ENCODE measurements around the gene RTKN. TPM values are rescaled to one million over a fixed set of nuclear protein-coding genes. Genes with fewer than 3 reads are reported as not detected.

The RTKN gene
- total RNA-seq, 5 donors from 2014 or later (not counting 1 experiment from before 2014, with no cell fraction given): 0.93 to 1.7 (median 0.96) TPM; not detected in 1

GRCh38 chr2:74413001-74413698 is 28.6 kb downstream of the RTKN start:
- Histone ChIP-seq H3K27me3 (replicated peaks in 1 of 2; ENCODE audit: control insufficient read depth in 2 of 2, extremely low read depth in 1 of 2, insufficient read depth in 2 of 2, low read length in 1 of 2) (peaks cover 0 to 30% of the 10 kb centered on the region in 2 experiments), H3K27ac (ENCODE audit: low read length) (no peak overlapping the region), H3K36me3 (ENCODE audit: control insufficient read depth in 2 of 2, extremely low read depth in 1 of 2, insufficient read depth in 1 of 2, low read length in 1 of 2) (no peaks in the 10 kb centered on the region), H3K4me3 (ENCODE audit: control insufficient read depth in 1 of 2, extremely low read depth in 1 of 2, low read length in 1 of 2) (no peak overlapping the region), H3K4me1 (ENCODE audit: control insufficient read depth in 1 of 2, extremely low read depth in 1 of 2, insufficient read depth in 2 of 2, low read length in 2 of 2) (peaks cover 3 to 20% of the 10 kb centered on the region in 2 experiments), H3K9me3 (no peaks in the 10 kb centered on the region)
- H3K9me3 Mint-ChIP-seq: no peaks in the 10 kb centered on the region
- peaks cover 3 to 25% of the 10 kb centered on the region in 2 donors for H3K27me3 Mint-ChIP-seq
- H3K4me1 Mint-ChIP-seq: peaks cover 18 to 20% (median 19%) of the 10 kb centered on the region in 3 donors
- WGBS (ENCODE audit: insufficient coverage): 80% methylated on average over 8 of the region's 8 CpGs
- no peaks in the 10 kb centered on the region for H3K36me3 Mint-ChIP-seq
- DNase-seq (no peak), ATAC-seq (replicated peaks in 1 of 4) (no peak)
- ChIA-PET POLR2A (no interaction called here), CTCF (no interaction called here)
- H3K27ac Mint-ChIP-seq: peak overlapping the region in 1 of 2 donors; percentile 1
- peak overlapping the region in 1 of 3 donors; percentile 76 for H3K4me3 Mint-ChIP-seq

- Histone ChIP-seq H3K9me3 (no peaks in the 10 kb centered on the region), H3K27me3 (replicated peaks in 1 of 2; ENCODE audit: control insufficient read depth in 2 of 2, extremely low read depth in 1 of 2, insufficient read depth in 2 of 2, low read length in 1 of 2) (peaks cover 0 to 14% of the 10 kb centered on the region in 2 experiments), H3K36me3 (ENCODE audit: control insufficient read depth in 2 of 2, extremely low read depth in 1 of 2, insufficient read depth in 1 of 2, low read length in 1 of 2) (no peaks in the 10 kb centered on the region), H3K27ac (ENCODE audit: low read length) (no peak overlapping the region), H3K4me3 (ENCODE audit: control insufficient read depth in 1 of 2, extremely low read depth in 1 of 2, low read length in 1 of 2) (no peak overlapping the region), H3K4me1 (ENCODE audit: control insufficient read depth in 1 of 2, extremely low read depth in 1 of 2, insufficient read depth in 2 of 2, low read length in 2 of 2) (no peaks in the 10 kb centered on the region)
- whole genome bisulfite sequencing (ENCODE audit: insufficient coverage): 76% methylated on average over 3 of the region's 5 CpGs
- DNase-seq (no peak), ATAC-seq (replicated peaks in 1 of 4) (no peak)
- Mint-ChIP-seq H3K9me3 (no peaks in the 10 kb centered on the region), H3K4me3 (no peak overlapping the region), H3K27ac (no peak overlapping the region), H3K36me3 (no peaks in the 10 kb centered on the region), H3K4me1 (no peaks in the 10 kb centered on the region), H3K27me3 (peaks cover 4 to 16% of the 10 kb centered on the region in 2 donors)
- ChIA-PET CTCF (no interaction called here), POLR2A (interaction anchor here in 1 of 2 donors (0.5 kb wide), 1 partner anchor 73 kb away, joined by 7 read pairs; no protein-coding TSS in a partner anchor)
Measured at GRCh38 chr2:74407682-74408081, 34.1 kb downstream of the RTKN start.

DNA sequence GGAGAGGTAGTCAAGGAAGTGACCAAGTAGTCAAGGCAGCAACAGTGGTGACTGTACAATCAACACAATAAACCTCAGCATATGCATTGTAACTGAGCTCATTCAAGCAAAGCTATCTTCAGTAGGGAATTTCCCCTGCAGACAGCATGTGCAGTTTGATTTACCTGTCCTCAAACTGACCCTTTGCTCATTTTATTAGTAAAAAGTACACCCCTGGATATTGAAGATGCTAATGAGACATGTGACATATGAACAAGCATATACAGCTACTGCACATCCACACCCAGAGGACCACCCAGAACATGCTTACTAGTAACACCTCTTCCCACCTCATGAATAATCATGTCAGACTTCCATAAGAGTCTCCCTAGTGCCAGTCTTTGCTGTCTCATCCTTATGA is 35.7 kb downstream of the RTKN start:
- H3K4me1 ChIP-seq (ENCODE audit: control insufficient read depth in 1 of 2, extremely low read depth in 1 of 2, insufficient read depth in 2 of 2, low read length in 2 of 2): no peaks in the 10 kb centered on the region
- POLR2A ChIA-PET: no interaction called here
- no peaks in the 10 kb centered on the region for H3K9me3 ChIP-seq
- Mint-ChIP-seq H3K36me3 (no peaks in the 10 kb centered on the region), H3K9me3 (no peaks in the 10 kb centered on the region), H3K4me1 (no peaks in the 10 kb centered on the region), H3K4me3 (no peak overlapping the region), H3K27ac (no peak overlapping the region), H3K27me3 (peaks cover 4 to 10% of the 10 kb centered on the region in 2 donors)
- DNase-seq (no peak), ATAC-seq (replicated peaks in 1 of 4) (no peak)
- H3K36me3 ChIP-seq (ENCODE audit: control insufficient read depth in 2 of 2, extremely low read depth in 1 of 2, insufficient read depth in 1 of 2, low read length in 1 of 2): no peaks in the 10 kb centered on the region
- no peak overlapping the region for H3K4me3 ChIP-seq (ENCODE audit: control insufficient read depth in 1 of 2, extremely low read depth in 1 of 2, low read length in 1 of 2)
- CTCF ChIA-PET: interaction anchor here in 1 of 2 donors (0.5 kb wide), 1 partner anchor 163 kb away, joined by 3 read pairs; no protein-coding TSS in a partner anchor
- H3K27me3 ChIP-seq (replicated peaks in 1 of 2; ENCODE audit: control insufficient read depth in 2 of 2, extremely low read depth in 1 of 2, insufficient read depth in 2 of 2, low read length in 1 of 2): peaks cover 0 to 14% of the 10 kb centered on the region in 2 experiments
- no peak overlapping the region for H3K27ac ChIP-seq (ENCODE audit: low read length)

DNA sequence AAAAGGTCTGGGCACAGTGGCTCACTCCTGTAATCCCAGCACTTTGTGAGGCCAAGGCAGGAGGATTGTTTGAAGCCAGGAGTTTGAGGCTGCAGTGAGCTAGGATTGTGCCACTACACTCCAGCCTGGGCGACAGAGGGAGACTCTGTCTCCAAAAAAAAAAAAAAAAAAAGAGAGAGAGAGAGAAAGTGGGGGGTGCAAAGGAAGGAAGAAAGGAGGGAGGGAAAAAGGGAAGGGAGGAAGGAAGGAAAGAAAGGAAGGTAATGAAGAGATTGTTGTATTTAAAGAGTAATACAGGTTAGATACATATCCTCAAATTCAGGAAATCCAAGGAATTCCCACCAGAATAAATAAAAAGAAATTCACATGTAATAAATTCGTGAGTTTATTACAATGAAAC is 39.8 kb downstream of the RTKN start:
- Mint-ChIP-seq H3K9me3 (no peaks in the 10 kb centered on the region), H3K27ac (no peak overlapping the region), H3K27me3 (peaks cover 0 to 1% of the 10 kb centered on the region in 2 donors), H3K4me1 (peaks cover 0 to 4% (median 3%) of the 10 kb centered on the region in 3 donors), H3K36me3 (no peaks in the 10 kb centered on the region), H3K4me3 (no peak overlapping the region)
- no peaks in the 10 kb centered on the region for H3K9me3 ChIP-seq
- H3K27me3 ChIP-seq (replicated peaks in 1 of 2; ENCODE audit: control insufficient read depth in 2 of 2, extremely low read depth in 1 of 2, insufficient read depth in 2 of 2, low read length in 1 of 2): peaks cover 0 to 5% of the 10 kb centered on the region in 2 experiments
- WGBS (ENCODE audit: insufficient coverage): 71% methylated on average over 1 of the region's 2 CpGs
- no peak for DNase-seq
- POLR2A ChIA-PET: no interaction called here
- H3K4me3 ChIP-seq (ENCODE audit: control insufficient read depth in 1 of 2, extremely low read depth in 1 of 2, low read length in 1 of 2): no peak overlapping the region
- no peaks in the 10 kb centered on the region for H3K36me3 ChIP-seq (ENCODE audit: control insufficient read depth in 2 of 2, extremely low read depth in 1 of 2, insufficient read depth in 1 of 2, low read length in 1 of 2)
- H3K4me1 ChIP-seq (ENCODE audit: control insufficient read depth in 1 of 2, extremely low read depth in 1 of 2, insufficient read depth in 2 of 2, low read length in 2 of 2): no peaks in the 10 kb centered on the region
- no peak for ATAC-seq (replicated peaks in 1 of 4)
- H3K27ac ChIP-seq (ENCODE audit: low read length): no peak overlapping the region
- CTCF ChIA-PET: interaction anchor here (0.6 to 2.5 kb wide), 5 partner anchors 99 to 578 kb away, joined by 3 to 7 read pairs (median 5); partner anchors contain the start of gene MOB1A (in 1 of the 2)

- no peak overlapping the region for H3K4me3 ChIP-seq (ENCODE audit: control insufficient read depth in 1 of 2, extremely low read depth in 1 of 2, low read length in 1 of 2)
- ATAC-seq (replicated peaks in 1 of 4) (peak; percentile 61 to 67 (median 65)), DNase-seq (peak in 2 of 35 experiments; percentile 31 to 62)
- peaks cover 0 to 5% of the 10 kb centered on the region in 2 experiments for H3K27me3 ChIP-seq (replicated peaks in 1 of 2; ENCODE audit: control insufficient read depth in 2 of 2, extremely low read depth in 1 of 2, insufficient read depth in 2 of 2, low read length in 1 of 2)
- H3K9me3 ChIP-seq: no peaks in the 10 kb centered on the region
- H3K36me3 ChIP-seq (ENCODE audit: control insufficient read depth in 2 of 2, extremely low read depth in 1 of 2, insufficient read depth in 1 of 2, low read length in 1 of 2): no peaks in the 10 kb centered on the region
- Mint-ChIP-seq H3K27ac (no peak overlapping the region), H3K9me3 (no peaks in the 10 kb centered on the region), H3K27me3 (peaks cover 0 to 5% of the 10 kb centered on the region in 2 donors), H3K4me1 (peaks cover 0 to 4% (median 3%) of the 10 kb centered on the region in 3 donors), H3K36me3 (no peaks in the 10 kb centered on the region), H3K4me3 (no peak overlapping the region)
- H3K27ac ChIP-seq (ENCODE audit: low read length): no peak overlapping the region
- ChIA-PET CTCF (interaction anchor here (0.9 to 2.5 kb wide), 2 partner anchors 150 kb away, joined by 3 to 7 read pairs; no protein-coding TSS in a partner anchor), POLR2A (no interaction called here)
- H3K4me1 ChIP-seq (ENCODE audit: control insufficient read depth in 1 of 2, extremely low read depth in 1 of 2, insufficient read depth in 2 of 2, low read length in 2 of 2): no peaks in the 10 kb centered on the region
Measured at GRCh38 chr2:74399785-74400184, 42.0 kb downstream of the RTKN start.

DNA sequence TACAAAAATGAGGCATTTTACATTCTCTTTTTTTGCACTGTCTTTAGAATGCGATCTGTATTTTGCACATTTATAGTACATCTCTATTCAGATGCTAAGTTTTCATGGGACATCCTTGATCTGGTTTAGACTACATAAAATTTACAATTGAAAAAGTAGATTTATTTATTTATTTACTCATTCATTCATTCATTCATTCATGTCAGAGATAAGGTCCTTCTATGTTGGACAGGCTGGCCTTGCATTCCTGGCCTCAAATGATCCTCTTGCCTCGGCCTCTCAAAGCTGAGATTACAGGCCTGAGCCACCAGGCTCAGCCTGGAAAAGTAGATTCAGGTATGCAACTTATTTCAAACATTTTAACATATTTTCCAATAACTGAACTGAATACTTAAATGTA is 45.6 kb downstream of the RTKN start:
- Histone ChIP-seq H3K9me3 (no peaks in the 10 kb centered on the region), H3K4me3 (ENCODE audit: control insufficient read depth in 1 of 2, extremely low read depth in 1 of 2, low read length in 1 of 2) (no peak overlapping the region), H3K27me3 (replicated peaks in 1 of 2; ENCODE audit: control insufficient read depth in 2 of 2, extremely low read depth in 1 of 2, insufficient read depth in 2 of 2, low read length in 1 of 2) (peaks cover 0 to 7% of the 10 kb centered on the region in 2 experiments), H3K36me3 (ENCODE audit: control insufficient read depth in 2 of 2, extremely low read depth in 1 of 2, insufficient read depth in 1 of 2, low read length in 1 of 2) (no peaks in the 10 kb centered on the region), H3K4me1 (ENCODE audit: control insufficient read depth in 1 of 2, extremely low read depth in 1 of 2, insufficient read depth in 2 of 2, low read length in 2 of 2) (peaks cover under 1 to 5% of the 10 kb centered on the region in 2 experiments), H3K27ac (ENCODE audit: low read length) (no peak overlapping the region)
- Mint-ChIP-seq H3K4me3 (no peak overlapping the region), H3K9me3 (no peaks in the 10 kb centered on the region), H3K4me1 (peaks cover 0 to 10% (median 7%) of the 10 kb centered on the region in 3 donors), H3K27ac (no peak overlapping the region), H3K27me3 (peaks cover 0 to 8% of the 10 kb centered on the region in 2 donors), H3K36me3 (no peaks in the 10 kb centered on the region)
- ATAC-seq (replicated peaks in 1 of 4) (no peak), DNase-seq (no peak)
- WGBS (ENCODE audit: insufficient coverage): no CpG with 5 or more reads among the region's 2 CpGs
- CTCF ChIA-PET: no interaction called here
- POLR2A ChIA-PET: no interaction called here
